ENCODE results near the gene ENTREP3. TPM values are rescaled to one million over a fixed set of nuclear protein-coding genes. Genes with fewer than 3 reads are reported as not detected.
A peak's percentile ranks its signal among the peaks of the same experiment; 100 is the strongest.

The ENTREP3 gene
- total RNA-seq, 1 donor from 2014 or later: 51.1 TPM

- FAIRE-seq: no peak
These were observed 5.0 kb upstream of the ENTREP3 start for GRCh38 chr1:155260276-155260675.

GRCh38 chr1:155256058-155256852 is 972 bp upstream of the ENTREP3 start:
- Mint-ChIP-seq H3K9me3 (ENCODE audit: unreplicated experiment) (no peaks in the 10 kb centered on the region), H3K4me3 (ENCODE audit: unreplicated experiment) (peak overlapping the region; percentile 82), H3K4me1 (ENCODE audit: low read depth, unreplicated experiment) (peaks cover 25% of the 10 kb centered on the region), H3K27me3 (ENCODE audit: low read depth, unreplicated experiment) (no peaks in the 10 kb centered on the region), H3K27ac (ENCODE audit: unreplicated experiment) (no peak overlapping the region), H3K36me3 (ENCODE audit: low read depth, unreplicated experiment) (peaks cover 6% of the 10 kb centered on the region)
- H3K27me3 ChIP-seq (ENCODE audit: insufficient read depth, low read length): no peaks in the 10 kb centered on the region
- peak overlapping the region; percentile 79 for H3K4me3 ChIP-seq (ENCODE audit: insufficient read depth, low read depth, low read length)
- peak overlapping the region; percentile 83 for H3K27ac ChIP-seq (ENCODE audit: low read depth, low read length)
- no peaks in the 10 kb centered on the region for H3K9me3 ChIP-seq (ENCODE audit: insufficient read depth, low read depth, low read length)
- peaks cover 7% of the 10 kb centered on the region for H3K36me3 ChIP-seq (ENCODE audit: insufficient read depth, low read length)
- peaks cover 29% of the 10 kb centered on the region for H3K79me2 ChIP-seq (ENCODE audit: insufficient read depth, low read length)
- peaks cover 27% of the 10 kb centered on the region for H3K4me1 ChIP-seq (ENCODE audit: insufficient read depth, low read length)
- DNase-seq (ENCODE audit: low read depth) (no peak), FAIRE-seq (no peak)
- TF ChIP-seq EZH2 (IDR thresholded peaks at IDR 0.05; ENCODE audit: insufficient read depth, low read length) (no peak), CTCF (IDR thresholded peaks at IDR 0.05; ENCODE audit: insufficient read depth, low read depth, low read length) (no peak)
- H3K9ac ChIP-seq (ENCODE audit: low read length): peak overlapping the region; percentile 82
- H3K4me2 ChIP-seq (ENCODE audit: low read length): peak overlapping the region; percentile 97
- H4K20me1 ChIP-seq (ENCODE audit: insufficient read depth, low read length): no peaks in the 10 kb centered on the region
- H2AFZ ChIP-seq (ENCODE audit: low read depth, low read length): peak overlapping the region; percentile 98

More at GRCh38 chr1:155260276-155260675, 5.0 kb upstream of the ENTREP3 start:
- peaks cover 31% of the 10 kb centered on the region for H3K36me3 ChIP-seq (ENCODE audit: insufficient read depth, low read length)
- Mint-ChIP-seq H3K36me3 (ENCODE audit: low read depth, unreplicated experiment) (peaks cover 18% of the 10 kb centered on the region), H3K27ac (ENCODE audit: unreplicated experiment) (peak overlapping the region; percentile 58), H3K4me3 (ENCODE audit: unreplicated experiment) (peak overlapping the region; percentile 90), H3K27me3 (ENCODE audit: low read depth, unreplicated experiment) (no peaks in the 10 kb centered on the region), H3K9me3 (ENCODE audit: unreplicated experiment) (no peaks in the 10 kb centered on the region), H3K4me1 (ENCODE audit: low read depth, unreplicated experiment) (peaks cover 16% of the 10 kb centered on the region)
- no peaks in the 10 kb centered on the region for H3K9me3 ChIP-seq (ENCODE audit: insufficient read depth, low read depth, low read length)
- H3K9ac ChIP-seq (ENCODE audit: low read length): no peak overlapping the region
- H2AFZ ChIP-seq (ENCODE audit: low read depth, low read length): no peak overlapping the region
- H3K27ac ChIP-seq (ENCODE audit: low read depth, low read length): no peak overlapping the region
- no peaks in the 10 kb centered on the region for H3K27me3 ChIP-seq (ENCODE audit: insufficient read depth, low read length)
- no peak for DNase-seq (ENCODE audit: low read depth)
- no peak for TF ChIP-seq EZH2 (IDR thresholded peaks at IDR 0.05; ENCODE audit: insufficient read depth, low read length)
- TF ChIP-seq CTCF (IDR thresholded peaks at IDR 0.05; ENCODE audit: insufficient read depth, low read depth, low read length): no peak
- peaks cover 19% of the 10 kb centered on the region for H3K79me2 ChIP-seq (ENCODE audit: insufficient read depth, low read length)
- H3K4me2 ChIP-seq (ENCODE audit: low read length): peak overlapping the region; percentile 91
- peaks cover 24% of the 10 kb centered on the region for H3K4me1 ChIP-seq (ENCODE audit: insufficient read depth, low read length)
- no peaks in the 10 kb centered on the region for H4K20me1 ChIP-seq (ENCODE audit: insufficient read depth, low read length)
- H3K4me3 ChIP-seq (ENCODE audit: insufficient read depth, low read depth, low read length): no peak overlapping the region

All from astrocyte (in vitro differentiated cells and primary cell).